GM13977 (cell line): Measurements from ENCODE around the gene POGK.

Experiments
- DNase-seq: peaks from one replicate; pipeline ENCODE4 v3.0.0; 2012; ENCODE audit warnings: low spot score
- CTCF ChIP-seq: IDR thresholded peaks from 2 replicates; pipeline ENCODE4 v1.5.1; 2012; ENCODE audit warnings: mild to moderate bottlenecking, control low read depth; ENCODE audit not compliant: insufficient read depth; ENCODE audit errors: extremely low read depth, missing control alignments
- in situ Hi-C: fragments of 300-500 bp; cut with MboI; formaldehyde crosslinking; loops from one replicate; pipeline ENCODE4 v1.12.0; 2022; ENCODE audit warnings: low sequenced_read_pairs, low pct_unique_long_range_greater_than_20kb, mixed read lengths, inconsistent platforms; ENCODE audit not compliant: unreplicated experiment

Gene POGK

GRCh38 chr1:166900987-166901386, 61.7 kb downstream of the POGK start:
- no peak for TF ChIP-seq CTCF
- no peak for DNase-seq
- in situ Hi-C loops, result loop anchor here (25.0 kb wide), 1 partner anchor 536 kb away; no protein-coding TSS in a partner anchor

DNA sequence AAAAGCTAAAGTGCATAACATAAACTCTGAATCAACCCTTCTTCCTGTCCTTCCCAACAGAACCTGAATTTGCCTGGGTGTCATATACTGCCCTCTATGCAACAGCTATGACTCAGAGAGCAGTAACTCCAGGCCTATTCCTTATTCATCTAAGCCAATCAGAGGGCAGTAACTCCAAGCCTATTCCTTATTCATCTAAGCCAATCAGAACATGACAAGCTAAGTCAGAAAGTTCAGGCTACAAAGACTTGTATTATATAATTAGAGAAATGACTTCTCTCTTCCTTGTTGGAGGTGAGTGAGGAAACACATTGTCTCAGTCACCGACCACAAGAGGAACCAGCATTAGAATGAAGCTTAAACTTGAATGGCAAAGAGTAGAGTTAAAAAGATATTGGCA, 63.0 kb downstream of the POGK start:
- TF ChIP-seq CTCF, result no peak
- DNase-seq, result no peak
- in situ Hi-C loops, result loop anchor here (25.0 kb wide), 1 partner anchor 535 kb away; no protein-coding TSS in a partner anchor

DNA sequence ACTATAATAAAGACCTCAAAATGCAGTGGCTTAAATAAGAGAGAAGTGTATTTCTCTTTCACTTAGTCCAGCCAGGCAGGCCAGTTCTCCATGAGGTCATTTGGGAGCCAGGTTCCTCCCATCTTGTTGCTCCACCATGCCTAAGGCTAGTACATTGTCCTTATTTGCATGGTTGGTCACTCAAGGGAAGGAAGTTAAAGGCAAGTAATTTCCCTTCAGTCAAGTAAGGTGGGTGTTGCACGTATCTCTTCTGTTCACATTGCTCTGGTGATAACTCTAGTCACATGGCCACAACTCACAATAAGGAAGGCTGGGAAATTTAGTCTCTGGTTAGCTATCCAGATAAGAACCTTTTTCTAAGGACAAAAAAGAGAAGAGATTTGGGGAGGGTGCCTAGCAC, 64.0 kb downstream of the POGK start:
- no peak for DNase-seq
- no peak for TF ChIP-seq CTCF
- in situ Hi-C loops, result loop anchor here (25.0 kb wide), 1 partner anchor 534 kb away; no protein-coding TSS in a partner anchor

DNA sequence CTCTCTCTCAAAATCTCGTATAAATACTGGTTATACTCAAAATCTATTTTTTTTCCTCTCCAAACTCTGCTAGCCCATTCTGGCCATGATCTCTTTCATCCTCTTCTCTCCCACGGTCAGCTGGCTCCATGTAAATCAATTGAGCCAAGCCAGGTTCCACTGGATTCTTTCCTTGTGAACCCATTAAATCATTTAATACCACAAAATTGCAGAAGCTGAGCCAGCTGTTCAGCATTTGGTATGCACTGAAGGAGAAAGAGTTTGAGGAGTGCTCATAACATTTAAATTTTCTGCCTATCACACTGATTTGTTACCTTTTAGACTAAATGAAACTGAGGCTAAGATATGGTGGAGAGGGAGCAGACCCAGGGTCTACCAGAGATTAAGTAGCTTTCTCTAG, 65.9 kb downstream of the POGK start:
- in situ Hi-C loops, result loop anchor here (25.0 kb wide), 1 partner anchor 532 kb away; no protein-coding TSS in a partner anchor
- TF ChIP-seq CTCF, result no peak
- no peak for DNase-seq

GRCh38 chr1:166905900-166906299, 66.6 kb downstream of the POGK start:
- DNase-seq, result no peak
- TF ChIP-seq CTCF, result no peak
- in situ Hi-C loops, result loop anchor here (25.0 kb wide), 1 partner anchor 531 kb away; no protein-coding TSS in a partner anchor
